GM18526 (cell line): Measurements from ENCODE around the gene MYLK3.

Source experiments
- POLR2A ChIP-seq: IDR thresholded peaks from 3 replicates; pipeline ENCODE4 v1.6.1; 2011; ENCODE audit not compliant: insufficient read length; ENCODE audit errors: extremely low read depth

MYLK3 gene

DNA sequence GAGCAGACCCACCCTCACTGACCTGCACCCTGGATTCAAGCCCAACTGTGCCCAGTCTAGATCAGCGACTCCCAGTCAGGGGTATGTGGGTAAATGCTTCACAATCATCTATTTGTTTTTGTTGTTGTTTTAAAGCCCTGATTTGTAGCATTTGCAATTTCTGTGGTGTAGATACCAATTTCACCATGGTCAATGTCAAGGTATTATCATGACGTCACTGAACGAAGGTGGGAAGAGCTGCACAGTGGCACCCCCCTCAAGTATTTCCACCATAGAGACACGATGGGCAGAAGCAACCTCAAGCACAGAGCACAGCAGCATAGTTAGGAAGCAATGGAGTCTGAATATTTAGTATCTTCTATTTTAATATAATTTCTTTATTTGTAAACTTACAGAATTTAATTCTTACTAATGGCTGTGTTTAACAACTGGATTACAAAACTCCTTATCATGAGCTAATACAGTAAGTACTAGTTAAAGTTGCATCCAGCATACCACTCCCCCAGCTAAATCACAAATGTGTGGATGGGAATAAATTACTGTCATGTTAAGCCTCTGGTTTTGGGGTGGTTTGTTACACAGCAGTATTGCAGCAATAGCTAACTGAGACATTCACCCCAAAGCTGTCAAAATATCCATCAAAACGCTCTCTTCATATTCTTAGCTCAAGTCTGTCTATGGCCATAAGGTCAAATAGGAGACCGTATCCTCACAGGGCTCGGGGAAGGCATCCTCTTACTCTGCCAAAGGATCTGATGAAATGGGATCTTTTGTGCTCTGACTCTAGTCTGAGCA lies 33.1 kb downstream of the MYLK3 start:
- no peak for TF ChIP-seq POLR2A

DNA sequence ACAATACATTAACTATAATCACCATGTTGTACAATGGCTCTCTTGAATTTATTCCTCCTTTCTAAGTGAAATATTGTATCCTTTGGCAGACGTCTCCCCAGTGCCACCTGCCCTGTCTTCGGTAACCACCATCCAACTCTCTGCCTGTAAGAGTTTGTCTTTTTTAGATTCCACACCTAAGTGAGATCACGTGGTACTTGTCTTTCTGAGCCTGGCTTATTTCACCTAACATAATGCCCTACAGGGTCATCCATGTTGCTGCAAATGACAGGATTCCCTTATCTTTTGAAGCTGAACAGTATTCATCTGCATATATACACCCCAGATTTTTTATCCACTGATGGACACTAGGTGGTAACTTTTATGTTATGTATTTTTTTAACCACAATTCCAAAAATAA lies 34.5 kb downstream of the MYLK3 start:
- no peak for TF ChIP-seq POLR2A

DNA sequence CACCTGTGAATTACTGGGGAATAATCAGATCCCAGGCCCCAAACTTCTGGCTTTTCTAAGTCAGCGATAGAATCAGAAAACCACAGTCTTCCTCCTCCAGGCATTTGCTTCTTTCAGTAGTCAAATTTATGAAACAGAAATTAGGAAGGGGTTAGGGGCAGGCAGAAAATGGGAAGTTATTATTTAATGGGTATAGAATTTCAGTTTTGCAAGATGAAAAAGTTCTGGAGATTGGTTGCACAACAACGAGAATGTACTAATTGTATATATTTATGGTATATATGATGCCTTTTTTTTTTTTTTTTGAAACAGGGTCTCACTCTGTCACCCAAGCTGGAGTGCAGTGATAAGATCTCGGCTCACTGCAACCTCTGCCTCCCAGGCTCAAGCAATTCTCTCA lies 35.2 kb downstream of the MYLK3 start:
- TF ChIP-seq POLR2A: no peak

DNA sequence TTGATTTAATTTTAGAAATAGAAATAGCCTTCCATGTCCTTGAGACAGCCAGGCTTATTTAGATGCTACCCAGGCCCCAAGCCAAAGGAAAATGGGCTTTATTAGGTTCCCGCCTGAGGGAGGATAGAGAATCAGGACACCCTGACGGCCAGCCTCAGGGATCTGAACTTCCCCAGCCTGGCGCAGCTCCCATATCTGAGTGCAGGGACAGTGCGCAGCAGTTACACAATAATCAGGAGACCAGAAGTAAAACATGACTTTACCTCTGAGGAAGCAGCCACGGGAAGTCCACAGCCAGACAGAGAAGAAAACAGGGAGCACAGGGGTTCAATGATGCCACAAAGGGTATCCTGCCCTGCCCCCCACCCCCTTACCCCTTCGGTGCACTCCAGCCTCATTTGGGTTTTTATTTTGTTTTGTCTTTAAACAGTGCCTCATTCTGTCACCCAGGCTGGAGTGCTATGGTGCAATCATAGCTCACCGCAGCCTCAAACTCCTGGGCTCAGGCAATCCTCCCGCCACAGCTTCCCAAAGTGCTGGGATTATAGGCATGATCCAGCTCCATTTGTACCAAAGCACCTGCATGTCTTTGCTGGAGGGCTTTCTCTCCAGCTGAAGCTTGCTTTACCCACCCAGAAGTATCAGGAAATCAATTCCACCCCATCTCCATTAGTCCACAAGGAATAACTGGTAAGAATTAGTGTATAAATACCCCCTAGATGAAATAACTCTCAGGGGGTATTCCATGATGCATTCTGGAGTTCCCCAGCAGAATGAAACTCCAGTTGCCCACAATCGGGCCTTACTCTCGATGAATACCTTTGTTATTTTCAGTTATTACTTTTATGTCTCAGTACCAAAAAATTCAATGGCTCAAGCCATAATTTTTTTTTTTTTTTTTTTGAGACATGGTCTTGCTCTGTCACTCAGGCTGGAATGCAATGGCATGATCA lies 36.8 kb downstream of the MYLK3 start:
- no peak for TF ChIP-seq POLR2A

DNA sequence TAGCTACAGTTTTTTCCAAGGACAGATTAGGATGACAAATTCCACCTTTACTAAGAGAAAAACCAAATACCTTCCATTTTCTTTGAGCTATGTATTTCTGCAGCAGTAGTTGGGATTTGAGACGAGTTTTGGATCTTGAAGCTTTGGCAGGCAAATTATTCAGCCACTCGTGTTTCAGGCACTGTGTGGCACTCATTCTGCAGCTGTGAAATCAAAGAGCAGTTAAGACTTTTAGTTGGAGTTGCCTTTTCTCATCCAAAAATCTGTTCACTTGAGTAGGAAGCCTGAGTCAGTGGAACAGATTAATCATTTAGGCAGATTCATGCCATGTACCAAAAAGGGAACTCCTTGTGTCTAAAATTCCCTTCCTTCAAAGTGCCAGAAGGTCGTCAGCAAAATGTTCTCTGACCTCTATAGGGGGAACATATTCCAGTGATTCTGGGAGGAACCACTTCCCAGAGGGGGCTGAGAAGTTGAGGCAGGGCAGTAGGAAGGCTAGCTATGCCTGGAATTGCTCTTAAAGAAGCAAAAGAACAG lies 38.6 kb downstream of the MYLK3 start:
- TF ChIP-seq POLR2A: no peak

DNA sequence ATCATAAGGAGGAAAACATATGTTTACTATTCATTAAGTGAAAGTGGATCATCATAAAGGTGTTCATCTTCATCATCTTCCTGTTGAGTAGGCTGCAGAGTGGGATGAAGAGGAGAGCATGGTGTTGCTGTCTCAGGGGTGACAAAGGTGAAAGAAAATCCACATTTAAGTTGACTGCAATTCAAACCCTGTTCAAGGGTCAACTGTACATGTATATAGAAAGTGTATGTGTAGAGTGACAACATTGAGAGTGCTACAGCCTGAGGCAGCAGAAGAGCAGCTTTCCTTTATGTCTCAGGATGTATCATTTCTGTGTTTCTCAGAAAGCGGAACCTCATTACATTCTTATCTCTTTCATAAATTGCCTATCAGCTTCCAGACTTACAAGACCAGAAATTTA lies 41.5 kb downstream of the MYLK3 start:
- no peak for TF ChIP-seq POLR2A

DNA sequence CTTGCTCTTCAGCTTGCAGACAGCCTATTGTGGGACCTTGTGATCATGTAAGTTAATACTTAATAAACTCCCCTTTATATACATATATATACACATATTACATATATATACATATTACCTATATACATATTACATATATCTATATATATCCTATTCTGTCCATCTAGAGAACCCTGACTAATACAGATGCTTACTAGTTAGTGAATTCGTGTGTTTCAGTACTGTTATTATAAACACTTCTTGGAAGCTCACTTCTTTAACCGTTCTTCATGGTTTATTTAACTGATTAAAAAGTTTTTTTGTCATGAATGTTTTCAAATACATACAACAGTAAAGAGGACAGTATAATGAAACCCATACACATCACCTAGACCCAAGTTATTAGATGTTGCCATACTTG lies 46.1 kb downstream of the MYLK3 start:
- TF ChIP-seq POLR2A: no peak

DNA sequence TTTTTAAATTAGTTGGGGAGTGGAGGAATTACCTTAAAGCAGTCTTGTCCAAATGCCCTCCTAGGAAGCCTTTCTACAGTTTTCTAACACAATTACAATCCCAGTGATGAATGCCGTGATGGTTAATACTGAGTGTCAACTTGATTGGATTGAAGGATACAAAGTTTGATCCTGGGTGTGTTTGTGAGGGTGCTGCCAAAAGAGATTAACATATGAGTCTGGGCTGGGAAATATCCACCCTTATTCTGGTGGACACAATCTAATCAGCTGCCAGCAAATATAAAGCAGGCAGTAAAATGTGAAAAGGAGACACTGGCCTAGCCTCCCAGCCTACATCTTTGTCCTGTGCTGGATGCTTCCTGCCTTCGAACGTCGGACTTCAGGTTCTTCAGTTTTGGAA lies 46.5 kb downstream of the MYLK3 start:
- no peak for TF ChIP-seq POLR2A

DNA sequence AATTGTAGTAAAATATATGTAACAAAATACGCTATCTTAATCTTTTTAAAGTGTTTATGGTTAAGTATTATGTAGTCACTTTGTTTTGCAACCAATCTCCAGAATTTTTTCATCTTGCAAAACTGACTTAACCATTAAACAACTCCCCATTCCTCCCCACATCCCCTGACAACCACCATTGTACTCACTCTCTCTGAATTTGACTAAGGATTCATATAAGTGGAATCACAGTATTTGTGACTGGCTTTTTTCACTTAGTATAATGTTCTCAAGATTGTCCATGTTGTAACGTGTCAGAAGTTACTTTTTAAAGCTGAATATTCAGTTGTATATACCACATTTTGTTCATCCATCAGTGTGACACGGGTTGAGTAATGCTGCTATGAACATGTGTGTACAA lies 48.1 kb downstream of the MYLK3 start:
- TF ChIP-seq POLR2A: no peak

DNA sequence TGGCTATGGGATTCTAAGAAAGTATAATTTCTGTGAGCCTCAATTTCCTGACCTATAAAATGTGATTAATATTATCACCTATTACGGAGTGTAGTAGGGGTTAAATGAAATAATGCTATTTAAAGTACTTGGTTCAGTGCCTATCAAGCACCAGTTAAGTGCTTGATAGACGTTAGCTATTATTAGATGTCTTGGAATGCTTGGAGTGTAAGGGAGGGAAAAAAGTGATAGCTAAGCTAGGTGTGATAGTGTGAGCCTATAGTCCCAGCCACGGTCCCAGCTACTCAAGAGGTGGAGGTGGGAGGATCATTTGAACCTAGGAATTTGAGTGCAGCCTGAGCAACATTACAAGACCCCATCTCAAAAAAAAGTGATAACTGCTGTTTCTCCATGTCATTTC lies 51.2 kb downstream of the MYLK3 start:
- TF ChIP-seq POLR2A: no peak

DNA sequence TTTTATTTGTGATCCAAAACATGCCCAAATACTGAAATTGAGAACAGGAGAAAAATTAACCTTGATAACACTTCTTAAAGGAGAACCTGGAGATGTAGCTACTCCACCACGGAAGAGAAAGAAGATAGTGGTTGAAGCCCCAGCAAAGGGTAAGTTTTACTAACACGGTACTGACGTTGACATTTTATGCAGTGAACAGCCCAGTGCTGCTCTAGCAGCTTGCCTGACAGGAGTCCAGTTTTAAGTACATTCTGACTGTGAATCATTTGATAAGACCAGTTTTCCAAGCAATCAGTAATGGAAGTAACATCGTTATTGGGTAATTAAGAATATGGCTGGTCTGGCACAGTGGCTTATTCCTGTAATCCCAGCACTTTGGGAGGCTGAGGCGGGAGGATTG lies 52.2 kb downstream of the MYLK3 start:
- TF ChIP-seq POLR2A: no peak

DNA sequence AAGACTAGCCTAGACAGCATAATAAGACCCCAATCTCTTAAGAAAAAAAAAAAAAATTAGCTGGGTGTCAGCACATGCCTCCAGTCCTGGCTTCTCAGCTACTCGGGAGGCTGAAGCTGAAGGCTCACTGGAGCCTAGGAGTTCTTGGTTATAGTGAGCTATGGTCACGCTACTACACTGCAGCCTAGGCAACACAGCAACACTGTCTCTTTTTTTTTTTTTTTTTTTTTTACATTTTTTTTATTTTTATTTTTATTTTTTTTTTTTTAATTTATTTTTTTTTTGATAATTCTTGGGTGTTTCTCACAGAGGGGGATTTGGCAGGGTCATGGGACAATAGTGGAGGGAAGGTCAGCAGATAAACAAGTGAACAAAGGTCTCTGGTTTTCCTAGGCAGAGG lies 54.5 kb downstream of the MYLK3 start:
- no peak for TF ChIP-seq POLR2A

DNA sequence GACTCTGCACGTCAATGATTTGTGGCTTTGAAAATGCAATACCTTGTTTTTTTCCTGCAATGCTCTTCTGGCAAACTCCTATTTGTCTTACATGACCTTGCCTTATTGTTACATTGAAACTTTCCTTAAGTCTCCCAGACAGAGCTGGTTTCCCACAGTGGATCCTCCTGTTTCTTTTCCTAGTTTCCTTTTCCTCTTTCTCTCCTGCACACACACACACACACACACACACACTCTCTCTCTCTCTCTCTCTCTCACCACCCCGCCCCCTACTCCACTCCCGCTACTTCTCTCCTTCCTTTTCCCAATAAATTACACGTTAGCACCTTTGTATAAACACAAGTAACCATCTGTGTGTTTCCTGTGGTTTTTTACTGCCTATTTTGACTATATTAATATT lies 56.4 kb downstream of the MYLK3 start:
- no peak for TF ChIP-seq POLR2A

DNA sequence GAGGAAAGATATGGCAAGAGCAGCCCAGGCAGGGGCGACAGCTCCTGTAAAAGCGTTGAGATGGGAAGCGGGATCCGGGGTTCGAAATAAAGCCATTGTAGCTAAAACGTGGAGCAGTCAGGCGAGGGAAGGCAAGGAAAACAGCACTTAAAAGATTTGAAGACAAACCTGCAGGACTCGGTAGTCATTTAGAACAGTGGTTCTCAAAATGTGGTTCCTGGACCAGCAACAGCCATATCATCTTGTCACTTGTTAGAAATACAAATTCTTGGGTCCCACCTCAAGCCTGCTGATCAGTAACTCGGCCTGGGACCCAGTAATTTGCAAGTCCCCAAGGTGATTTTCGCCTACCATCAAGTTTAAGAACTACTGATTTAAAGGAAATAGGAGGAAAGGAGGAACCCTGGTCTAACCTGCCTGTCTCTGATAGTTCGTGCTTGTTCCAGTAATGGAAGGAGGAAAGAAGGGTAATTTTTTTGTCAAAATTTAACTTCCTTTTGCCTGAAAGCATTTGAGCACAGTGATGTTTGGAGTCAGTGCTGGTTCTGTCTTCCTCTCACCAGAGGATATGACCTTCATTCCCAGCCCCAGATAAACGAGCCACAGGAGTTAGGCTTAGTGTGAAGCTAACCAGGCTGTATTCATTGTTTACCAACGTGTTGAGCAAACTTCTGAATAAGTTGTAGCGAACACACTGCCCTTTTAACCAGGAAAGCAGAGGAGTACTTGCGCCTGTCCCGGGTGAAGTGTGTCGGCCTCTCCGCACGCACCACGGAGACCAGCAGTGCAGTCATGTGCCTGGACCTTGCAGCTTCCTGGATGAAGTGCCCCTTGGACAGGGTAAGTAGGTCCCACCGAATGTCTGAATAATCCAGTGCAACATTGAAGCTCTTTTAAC lies 57.6 kb downstream of the MYLK3 start:
- TF ChIP-seq POLR2A: no peak
